ENCODE results near the gene TENM4.

TENM4 gene

GRCh38 chr11:79440571-79441460 lies at the start of gene TENM4:
Gene TENM4, minus strand, starts transcription at chr11:79441030. Its CDS starts 371,086 bp downstream, at chr11:79069944.
- Histone ChIP-seq H3K36me3 (ENCODE audit: control insufficient read depth in 5 of 5, insufficient read depth in 5 of 5, low read length in 5 of 5) (no peaks in the 10 kb centered on the region), H3K4me3 (ENCODE audit: low read depth in 1 of 5, low read length in 5 of 5) (peak within 1 kb of the TSS; percentile 61 to 93 (median 68)), H3K4me1 (ENCODE audit: control insufficient read depth in 5 of 5, insufficient read depth in 5 of 5, low read length in 5 of 5) (peaks cover 1 to 57% (median 50%) of the 10 kb centered on the region in 5 donors), H3K9ac (ENCODE audit: low read length in 5 of 5) (peak within 1 kb of the TSS; percentile 19 to 88 (median 57)), H3K9me3 (ENCODE audit: control insufficient read depth in 5 of 5, low read length in 5 of 5) (no peaks in the 10 kb centered on the region), H3K27me3 (ENCODE audit: control insufficient read depth in 5 of 5, insufficient read depth in 4 of 5, low read length in 5 of 5) (peaks cover 0 to 31% (median 21%) of the 10 kb centered on the region in 5 donors), H3K27ac (ENCODE audit: low read depth, low read length) (peak within 1 kb of the TSS; percentile 84)

GRCh38 chr11:79488286-79488685 lies 47.5 kb upstream of the TENM4 start:
- Histone ChIP-seq H3K4me1 (ENCODE audit: control insufficient read depth in 5 of 5, insufficient read depth in 5 of 5, low read length in 5 of 5) (peaks cover 0 to 26% (median 20%) of the 10 kb centered on the region in 5 donors), H3K36me3 (ENCODE audit: control insufficient read depth in 5 of 5, insufficient read depth in 5 of 5, low read length in 5 of 5) (no peaks in the 10 kb centered on the region), H3K9me3 (ENCODE audit: control insufficient read depth in 5 of 5, low read length in 5 of 5) (no peaks in the 10 kb centered on the region), H3K9ac (ENCODE audit: low read length in 5 of 5) (peak overlapping the region in 1 of 5 donors; percentile 10), H3K27ac (ENCODE audit: low read depth, low read length) (peak overlapping the region; percentile 56), H3K27me3 (ENCODE audit: control insufficient read depth in 5 of 5, insufficient read depth in 4 of 5, low read length in 5 of 5) (no peaks in the 10 kb centered on the region), H3K4me3 (ENCODE audit: low read depth in 1 of 5, low read length in 5 of 5) (no peak overlapping the region)

DNA sequence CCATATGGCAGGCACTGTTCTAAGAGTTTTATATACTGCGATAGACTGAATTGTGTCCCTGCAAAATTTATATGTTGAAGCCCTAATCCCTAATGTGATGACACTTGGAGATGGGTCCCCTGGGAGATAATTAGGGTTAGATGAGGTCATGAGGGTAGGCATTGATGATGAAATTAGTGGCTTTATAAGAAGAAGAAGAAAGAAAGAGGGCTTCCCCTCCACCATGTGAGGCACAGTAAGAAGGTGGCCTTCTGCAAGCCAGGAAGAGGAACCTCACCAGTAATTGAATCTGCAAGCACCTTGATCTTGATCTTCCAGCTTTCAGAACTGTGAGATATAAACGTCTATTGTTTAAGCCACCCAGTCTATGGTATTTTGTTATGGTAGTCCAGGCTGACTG lies 46.6 kb upstream of the TENM4 start:
- Histone ChIP-seq H3K36me3 (ENCODE audit: control insufficient read depth in 5 of 5, insufficient read depth in 5 of 5, low read length in 5 of 5) (no peaks in the 10 kb centered on the region), H3K9ac (ENCODE audit: low read length in 5 of 5) (peak overlapping the region in 1 of 5 donors; percentile 10)

DNA sequence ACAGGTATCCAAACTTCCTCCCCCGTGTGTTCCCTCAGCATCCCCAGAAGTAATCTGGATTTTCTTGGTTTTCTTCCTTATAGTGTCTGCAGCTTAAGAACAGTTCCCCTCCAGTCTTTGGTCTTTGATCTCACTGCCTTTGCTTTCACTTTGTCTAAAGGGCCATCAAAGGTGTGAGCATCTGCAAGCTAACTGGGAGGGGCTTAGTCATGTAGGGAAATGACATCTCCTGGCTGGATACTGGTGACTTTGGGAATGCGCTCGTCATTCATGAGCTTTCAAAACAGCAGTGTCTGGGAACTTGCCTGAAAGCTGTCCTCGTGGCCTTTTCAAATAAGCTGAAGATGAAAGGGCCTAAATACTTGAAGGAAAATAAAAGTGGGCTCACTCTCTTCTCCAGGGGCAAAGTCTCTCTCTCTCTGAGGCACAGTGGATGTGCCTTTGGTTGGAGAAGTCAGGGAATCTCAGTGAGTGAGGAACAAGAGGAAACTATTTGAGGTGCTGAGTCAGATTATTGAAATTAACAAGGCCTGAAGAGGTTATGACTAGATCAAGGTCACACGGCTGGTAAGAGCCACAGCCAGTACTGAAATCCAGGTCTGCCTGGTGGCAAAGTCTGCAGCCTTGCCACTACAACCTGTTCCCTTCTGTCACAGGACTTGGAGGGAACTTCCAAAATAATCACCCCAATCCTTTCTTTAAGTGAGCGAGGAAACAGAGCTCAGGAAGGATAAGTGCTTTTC lies 45.6 kb upstream of the TENM4 start:
- Histone ChIP-seq H3K36me3 (ENCODE audit: control insufficient read depth in 5 of 5, insufficient read depth in 5 of 5, low read length in 5 of 5) (no peaks in the 10 kb centered on the region), H3K27ac (ENCODE audit: low read depth, low read length) (peak overlapping the region; percentile 56), H3K4me3 (ENCODE audit: low read depth in 1 of 5, low read length in 5 of 5) (no peak overlapping the region), H3K4me1 (ENCODE audit: control insufficient read depth in 5 of 5, insufficient read depth in 5 of 5, low read length in 5 of 5) (peaks cover 0 to 21% (median 15%) of the 10 kb centered on the region in 5 donors), H3K9ac (ENCODE audit: low read length in 5 of 5) (peak overlapping the region in 1 of 5 donors; percentile 6), H3K27me3 (ENCODE audit: control insufficient read depth in 5 of 5, insufficient read depth in 4 of 5, low read length in 5 of 5) (no peaks in the 10 kb centered on the region), H3K9me3 (ENCODE audit: control insufficient read depth in 5 of 5, low read length in 5 of 5) (no peaks in the 10 kb centered on the region)

More for the DNA sequence above, 46.6 kb upstream of the TENM4 start:
- Histone ChIP-seq H3K9me3 (ENCODE audit: control insufficient read depth in 5 of 5, low read length in 5 of 5) (no peaks in the 10 kb centered on the region), H3K27me3 (ENCODE audit: control insufficient read depth in 5 of 5, insufficient read depth in 4 of 5, low read length in 5 of 5) (no peaks in the 10 kb centered on the region), H3K27ac (ENCODE audit: low read depth, low read length) (peak overlapping the region; percentile 56), H3K4me3 (ENCODE audit: low read depth in 1 of 5, low read length in 5 of 5) (no peak overlapping the region), H3K4me1 (ENCODE audit: control insufficient read depth in 5 of 5, insufficient read depth in 5 of 5, low read length in 5 of 5) (peaks cover 0 to 26% (median 19%) of the 10 kb centered on the region in 5 donors)

DNA sequence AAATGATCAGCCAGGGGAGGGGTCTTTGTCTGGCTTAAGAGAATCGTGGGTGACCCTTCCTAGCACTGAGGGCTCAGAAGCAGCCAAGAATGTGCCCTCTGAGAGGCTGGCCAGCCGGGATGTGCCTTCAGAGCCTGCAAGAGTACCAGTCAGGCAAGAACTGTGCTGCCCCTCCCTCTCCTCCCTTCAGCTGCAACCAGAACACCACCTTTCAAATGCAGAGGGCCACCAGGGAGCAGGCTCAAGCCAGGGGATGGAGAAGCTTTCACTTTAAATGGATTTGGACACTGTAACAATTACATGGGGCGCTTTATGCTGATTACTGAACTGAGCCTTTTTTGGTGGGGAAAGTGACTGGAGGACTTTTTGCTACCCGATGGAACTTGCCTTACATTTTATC lies 44.9 kb upstream of the TENM4 start:
- H3K9ac ChIP-seq (ENCODE audit: low read length in 5 of 5) = no peak overlapping the region
- peaks cover 0 to 21% (median 15%) of the 10 kb centered on the region in 5 donors for H3K4me1 ChIP-seq (ENCODE audit: control insufficient read depth in 5 of 5, insufficient read depth in 5 of 5, low read length in 5 of 5)
- H3K27ac ChIP-seq (ENCODE audit: low read depth, low read length) = no peak overlapping the region
- H3K36me3 ChIP-seq (ENCODE audit: control insufficient read depth in 5 of 5, insufficient read depth in 5 of 5, low read length in 5 of 5) = no peaks in the 10 kb centered on the region
- H3K27me3 ChIP-seq (ENCODE audit: control insufficient read depth in 5 of 5, insufficient read depth in 4 of 5, low read length in 5 of 5) = no peaks in the 10 kb centered on the region
- no peak overlapping the region for H3K4me3 ChIP-seq (ENCODE audit: low read depth in 1 of 5, low read length in 5 of 5)
- no peaks in the 10 kb centered on the region for H3K9me3 ChIP-seq (ENCODE audit: control insufficient read depth in 5 of 5, low read length in 5 of 5)

- Histone ChIP-seq H3K4me3 (ENCODE audit: low read depth in 1 of 5, low read length in 5 of 5) (no peak overlapping the region), H3K9me3 (ENCODE audit: control insufficient read depth in 5 of 5, low read length in 5 of 5) (no peaks in the 10 kb centered on the region), H3K4me1 (ENCODE audit: control insufficient read depth in 5 of 5, insufficient read depth in 5 of 5, low read length in 5 of 5) (peaks cover 0 to 21% (median 15%) of the 10 kb centered on the region in 5 donors), H3K9ac (ENCODE audit: low read length in 5 of 5) (no peak overlapping the region), H3K27ac (ENCODE audit: low read depth, low read length) (no peak overlapping the region), H3K36me3 (ENCODE audit: control insufficient read depth in 5 of 5, insufficient read depth in 5 of 5, low read length in 5 of 5) (no peaks in the 10 kb centered on the region), H3K27me3 (ENCODE audit: control insufficient read depth in 5 of 5, insufficient read depth in 4 of 5, low read length in 5 of 5) (no peaks in the 10 kb centered on the region)
Measured at GRCh38 chr11:79484872-79485271, 44.0 kb upstream of the TENM4 start.

DNA sequence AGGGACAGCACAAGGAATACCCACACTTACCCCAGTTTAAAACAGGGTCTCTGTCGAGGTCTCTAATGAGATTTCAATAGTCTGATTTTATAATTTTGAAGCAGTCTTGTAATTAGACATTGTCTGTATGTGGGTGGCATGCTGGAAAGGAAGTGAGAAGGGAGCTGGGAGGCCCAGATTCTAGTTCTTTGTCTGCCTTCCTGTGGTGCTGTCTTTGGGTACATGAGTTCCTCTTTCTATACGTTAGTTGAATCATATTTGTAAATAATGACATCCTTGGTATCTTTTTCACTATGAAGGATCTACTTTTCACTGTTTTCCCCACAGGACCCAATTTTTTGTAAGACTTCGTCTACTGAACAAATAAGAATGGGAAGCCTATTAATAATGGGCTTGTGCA lies 42.0 kb upstream of the TENM4 start:
- Histone ChIP-seq H3K9ac (ENCODE audit: low read length in 5 of 5) (no peak overlapping the region), H3K9me3 (ENCODE audit: control insufficient read depth in 5 of 5, low read length in 5 of 5) (no peaks in the 10 kb centered on the region)

GRCh38 chr11:79481795-79482194 lies 41.0 kb upstream of the TENM4 start:
- no peaks in the 10 kb centered on the region for H3K4me1 ChIP-seq (ENCODE audit: control insufficient read depth in 5 of 5, insufficient read depth in 5 of 5, low read length in 5 of 5)
- H3K36me3 ChIP-seq (ENCODE audit: control insufficient read depth in 5 of 5, insufficient read depth in 5 of 5, low read length in 5 of 5) = no peaks in the 10 kb centered on the region
- no peaks in the 10 kb centered on the region for H3K27me3 ChIP-seq (ENCODE audit: control insufficient read depth in 5 of 5, insufficient read depth in 4 of 5, low read length in 5 of 5)
- no peak overlapping the region for H3K9ac ChIP-seq (ENCODE audit: low read length in 5 of 5)
- no peak overlapping the region for H3K4me3 ChIP-seq (ENCODE audit: low read depth in 1 of 5, low read length in 5 of 5)
- H3K27ac ChIP-seq (ENCODE audit: low read depth, low read length) = no peak overlapping the region
- no peaks in the 10 kb centered on the region for H3K9me3 ChIP-seq (ENCODE audit: control insufficient read depth in 5 of 5, low read length in 5 of 5)

More for the DNA sequence above, 42.0 kb upstream of the TENM4 start:
- peaks cover 0 to 10% (median 3%) of the 10 kb centered on the region in 5 donors for H3K4me1 ChIP-seq (ENCODE audit: control insufficient read depth in 5 of 5, insufficient read depth in 5 of 5, low read length in 5 of 5)
- no peak overlapping the region for H3K27ac ChIP-seq (ENCODE audit: low read depth, low read length)
- H3K27me3 ChIP-seq (ENCODE audit: control insufficient read depth in 5 of 5, insufficient read depth in 4 of 5, low read length in 5 of 5) = no peaks in the 10 kb centered on the region
- H3K4me3 ChIP-seq (ENCODE audit: low read depth in 1 of 5, low read length in 5 of 5) = no peak overlapping the region
- H3K36me3 ChIP-seq (ENCODE audit: control insufficient read depth in 5 of 5, insufficient read depth in 5 of 5, low read length in 5 of 5) = no peaks in the 10 kb centered on the region

DNA sequence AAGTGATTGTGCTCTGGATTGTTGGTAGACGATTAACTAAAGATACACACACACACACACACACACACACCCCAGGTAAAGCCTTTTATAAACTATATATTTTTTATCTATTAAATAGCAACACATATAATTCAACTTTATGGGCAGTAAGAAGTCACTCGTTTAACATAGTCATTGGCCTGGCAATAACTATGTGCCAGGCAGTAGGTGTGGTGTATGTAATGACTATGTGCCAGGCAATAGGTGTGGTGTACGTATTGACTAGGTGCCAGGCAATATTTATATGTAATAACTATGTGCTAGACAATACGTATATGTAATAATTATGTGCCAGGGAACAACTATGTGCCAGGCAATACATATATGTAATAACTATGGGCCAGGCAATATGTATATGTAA lies 40.0 kb upstream of the TENM4 start:
- Histone ChIP-seq H3K9ac (ENCODE audit: low read length in 5 of 5) (no peak overlapping the region), H3K36me3 (ENCODE audit: control insufficient read depth in 5 of 5, insufficient read depth in 5 of 5, low read length in 5 of 5) (no peaks in the 10 kb centered on the region), H3K9me3 (ENCODE audit: control insufficient read depth in 5 of 5, low read length in 5 of 5) (no peaks in the 10 kb centered on the region), H3K27me3 (ENCODE audit: control insufficient read depth in 5 of 5, insufficient read depth in 4 of 5, low read length in 5 of 5) (no peaks in the 10 kb centered on the region), H3K4me3 (ENCODE audit: low read depth in 1 of 5, low read length in 5 of 5) (no peak overlapping the region), H3K4me1 (ENCODE audit: control insufficient read depth in 5 of 5, insufficient read depth in 5 of 5, low read length in 5 of 5) (no peaks in the 10 kb centered on the region), H3K27ac (ENCODE audit: low read depth, low read length) (no peak overlapping the region)

Data from subcutaneous abdominal adipose tissue (tissue), 5 donors.